Uterus (tissue), 2 donors: Measurements from ENCODE around the gene CCM2.

Experiments
- CTCF ChIP-seq, 4 experiments: fragments of 200-600 bp in 2 of 4; fragments of 450-650 bp in 2 of 4; sonication (generic) in 2 of 4; IDR thresholded peaks; one replicate each; pipeline ENCODE4 v1.5.1; 2016 to 2019; ENCODE audit warnings: antibody characterized with exemption in 4 of 4, mild to moderate bottlenecking in 2 of 4, moderate library complexity in 1 of 4
- POLR2A ChIP-seq, 2 donors: fragments of 450-650 bp; IDR thresholded peaks; one replicate each; pipeline ENCODE4 v1.6.1; 2016; ENCODE audit warnings: antibody characterized with exemption in 2 of 2, mild to moderate bottlenecking in 1 of 2, moderate library complexity in 1 of 2

GRCh38 chr7:44972562-44972961, 27.4 kb upstream of the CCM2 start:
- TF ChIP-seq CTCF (IDR thresholded peaks at IDR 0.05) (no peak), POLR2A (IDR thresholded peaks at IDR 0.05) (no peak)
